Measurements from ENCODE around the gene SPSB3. TPM values are rescaled to one million over a fixed set of nuclear protein-coding genes. Genes with fewer than 3 reads are reported as not detected.
"Not testable (repeated sequence)": the region's sequence is repeated elsewhere in the genome, so short reads cannot be mapped to it uniquely, and the experiment has no call there.

SPSB3 gene
- polyA plus RNA-seq, 4 donors: 31.6 to 56.5 (median 48.5) TPM

GRCh38 chr16:1744338-1744840, 38.0 kb downstream of the SPSB3 start:
- no peak for DNase-seq (ENCODE audit: low read depth in 4 of 4, low spot score in 2 of 4)

DNA sequence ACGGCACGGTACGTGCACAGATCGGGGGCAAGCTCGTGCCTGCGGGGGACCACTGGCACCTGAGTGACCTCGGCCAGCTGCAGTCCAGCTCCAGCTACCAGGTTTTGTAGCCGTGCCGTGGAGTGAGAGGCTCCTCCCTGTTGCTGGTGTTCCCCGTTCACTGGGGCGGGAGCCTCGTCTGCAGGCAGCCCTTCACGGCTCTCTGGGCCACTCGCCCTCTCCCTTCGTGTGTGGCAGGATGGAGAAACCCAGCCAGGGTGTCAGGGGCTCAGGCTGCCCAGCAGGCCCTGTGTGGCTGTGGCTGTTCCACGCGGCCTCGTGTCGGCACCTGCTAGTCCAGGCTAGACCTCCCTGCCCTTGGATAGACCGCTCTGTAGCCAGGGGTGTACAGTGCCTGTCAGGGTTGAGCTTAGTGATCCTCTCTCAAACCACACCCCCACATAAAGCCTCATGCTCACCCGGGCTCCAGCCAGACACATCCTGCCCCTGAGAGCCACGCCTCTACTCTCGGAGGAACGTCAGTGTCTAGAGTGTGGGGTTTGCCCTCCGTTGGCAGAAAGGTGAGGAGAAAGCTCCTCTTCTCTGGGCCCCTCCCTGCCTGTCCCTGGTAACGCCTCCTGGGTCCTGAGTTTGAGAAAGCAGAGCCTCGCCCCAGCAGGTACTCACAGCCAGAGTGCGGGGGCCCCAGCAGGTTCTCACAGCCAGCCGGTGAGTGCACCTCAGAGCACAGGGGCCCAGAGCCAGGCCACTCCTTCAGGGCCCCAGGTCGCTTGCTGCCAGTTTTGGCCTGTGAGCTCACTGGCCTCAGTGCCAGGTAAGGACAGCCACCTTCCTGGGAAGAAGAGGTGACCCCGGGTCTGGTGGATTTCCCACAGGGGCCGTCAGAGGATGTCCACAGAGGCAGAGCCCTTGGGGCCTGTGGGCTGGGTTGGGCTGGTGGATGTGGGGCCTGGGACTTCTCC, 38.7 kb downstream of the SPSB3 start:
- no peak for DNase-seq (ENCODE audit: low read depth in 4 of 4, low spot score in 2 of 4)

DNA sequence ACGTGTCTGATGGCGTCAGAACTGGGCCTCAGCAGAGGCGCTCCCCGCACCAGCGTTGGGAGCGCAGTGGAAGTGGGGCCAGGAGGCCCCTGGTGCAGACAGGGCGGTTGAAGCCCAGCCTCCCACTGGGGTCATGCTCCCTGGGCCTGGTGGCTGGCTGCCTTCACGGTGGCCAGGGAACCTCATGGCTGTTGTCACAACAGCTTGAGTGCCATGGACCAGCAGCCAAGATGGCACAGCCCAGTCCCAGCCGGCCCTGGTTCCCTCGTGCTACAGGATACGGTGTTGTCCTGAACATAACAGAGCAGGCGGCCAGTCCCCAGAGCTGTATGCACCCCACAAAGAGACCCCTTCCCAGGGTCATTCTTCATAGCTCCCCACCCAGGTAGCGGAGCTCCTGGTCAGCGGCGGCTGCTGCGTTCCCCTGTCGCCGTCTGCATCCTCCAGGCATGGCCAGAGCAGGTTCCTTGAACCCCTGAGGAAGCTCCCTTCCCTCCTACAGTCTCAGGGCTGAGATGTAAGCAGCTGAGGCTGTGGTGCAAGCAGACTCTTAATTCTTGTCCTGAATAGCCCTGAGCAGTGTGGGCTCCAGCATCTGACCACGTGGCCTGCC, 40.7 kb downstream of the SPSB3 start:
- no peak for DNase-seq (ENCODE audit: low read depth in 4 of 4, low spot score in 2 of 4)

GRCh38 chr16:1740781-1741490, 41.4 kb downstream of the SPSB3 start:
- no peak for DNase-seq (ENCODE audit: low read depth in 4 of 4, low spot score in 2 of 4)

DNA sequence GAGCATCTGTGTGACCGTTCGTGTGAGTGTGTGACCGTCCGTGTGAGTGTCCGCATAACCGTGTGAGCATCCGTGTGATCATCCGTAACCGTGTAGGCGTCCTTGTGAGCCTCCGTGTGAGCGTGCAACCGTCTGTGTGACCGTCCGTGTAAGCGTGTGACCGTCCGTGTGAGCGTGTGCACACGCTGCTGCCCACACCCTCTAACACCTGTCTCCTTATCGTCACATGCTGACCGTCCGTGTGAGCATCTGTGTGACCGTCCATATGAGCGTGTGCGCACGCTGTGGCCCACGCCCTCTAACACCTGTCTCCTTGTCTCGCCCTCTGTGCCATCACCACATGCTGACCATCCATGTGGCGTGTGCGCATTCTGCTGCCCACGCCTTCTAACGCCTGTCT, 42.1 kb downstream of the SPSB3 start:
- DNase-seq (ENCODE audit: low read depth in 4 of 4, low spot score in 2 of 4): no peak

DNA sequence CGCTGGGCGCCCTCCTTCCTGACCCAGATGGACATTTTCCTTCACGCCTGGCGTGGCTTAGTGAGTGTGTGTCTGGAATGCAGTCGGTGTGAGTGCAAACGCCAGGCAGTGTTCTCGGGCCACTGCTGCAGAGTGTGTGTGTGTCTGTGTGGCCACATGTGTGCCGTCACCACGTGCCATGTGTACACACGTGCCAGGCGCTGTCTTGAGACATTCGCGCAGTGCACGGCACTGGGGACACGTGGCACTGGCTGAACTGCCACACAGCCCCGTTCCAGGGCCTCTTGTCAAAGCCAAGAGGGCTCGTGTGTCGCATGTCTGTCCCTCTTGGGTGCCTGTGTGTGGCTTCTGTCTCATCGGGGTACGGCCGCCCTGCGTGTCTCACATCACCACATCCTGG, 47.6 kb downstream of the SPSB3 start:
- no peak for DNase-seq (ENCODE audit: low read depth in 4 of 4, low spot score in 2 of 4)

DNA sequence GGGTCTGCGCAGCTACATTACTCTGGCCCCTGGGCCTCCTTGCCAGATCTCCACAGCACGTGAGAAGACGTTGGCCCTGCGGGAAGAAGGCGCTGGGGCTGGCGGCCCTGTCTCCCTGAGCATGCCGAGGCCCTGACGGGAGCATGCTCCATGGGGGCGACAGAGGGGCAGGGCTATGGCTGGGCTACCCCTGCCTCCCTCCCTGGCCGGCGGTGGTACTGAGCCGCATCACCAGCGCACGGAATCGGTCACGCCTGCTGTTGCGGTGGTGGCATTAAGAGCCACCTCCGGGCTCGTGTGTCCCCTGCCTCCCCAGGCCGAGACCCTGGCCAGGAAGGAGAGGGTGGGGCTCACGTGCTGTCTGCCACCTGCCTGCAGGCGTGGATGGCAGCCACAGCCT, 48.2 kb downstream of the SPSB3 start:
- no peak for DNase-seq (ENCODE audit: low read depth in 4 of 4, low spot score in 2 of 4)

DNA sequence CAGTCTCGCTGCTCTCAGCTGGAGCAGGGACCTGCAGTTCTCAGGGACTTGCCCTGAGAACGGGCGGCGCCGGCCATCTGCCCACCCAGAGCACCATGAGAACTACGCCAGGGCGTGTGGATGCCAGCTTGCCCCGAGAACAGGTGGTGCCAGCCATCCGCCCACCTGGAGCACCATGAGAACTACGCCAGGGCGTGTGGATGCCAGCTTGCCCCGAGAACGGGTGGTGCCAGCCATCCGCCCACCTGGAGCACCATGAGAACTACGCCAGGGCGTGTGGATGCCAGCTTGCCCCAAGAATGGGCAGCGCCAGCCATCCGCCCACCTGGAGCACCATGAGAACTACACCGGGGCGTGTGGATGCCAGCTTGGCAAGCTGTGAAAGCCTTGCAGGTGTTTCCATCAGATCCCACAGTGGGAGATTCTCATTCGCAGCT, 49.8 kb downstream of the SPSB3 start:
- not testable (repeated sequence) for DNase-seq (ENCODE audit: low read depth in 4 of 4, low spot score in 2 of 4)

- no peak for DNase-seq (ENCODE audit: low read depth in 4 of 4, low spot score in 2 of 4)
Measured at GRCh38 chr16:1732071-1732470, 50.3 kb downstream of the SPSB3 start.

DNA sequence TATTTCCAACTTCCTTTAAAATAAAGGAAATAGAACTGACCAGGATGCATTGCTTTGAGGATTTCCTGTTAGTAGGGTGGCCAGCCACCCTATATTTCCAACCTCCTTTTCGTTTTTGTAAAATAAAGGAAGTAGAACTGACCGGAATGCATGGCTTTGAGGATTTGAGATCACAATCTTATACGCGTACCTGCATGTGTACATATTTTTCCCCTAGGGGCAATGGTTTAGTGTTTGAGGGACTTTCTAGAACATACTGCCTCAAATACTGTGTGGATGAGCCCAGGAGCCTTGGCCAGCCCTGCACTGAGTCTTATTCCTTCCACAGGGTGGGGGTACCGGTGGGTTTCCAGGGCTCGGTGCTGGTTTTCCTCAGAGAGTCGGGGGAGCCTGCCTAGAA, 50.8 kb downstream of the SPSB3 start:
- DNase-seq (ENCODE audit: low read depth in 4 of 4, low spot score in 2 of 4): no peak

GRCh38 chr16:1731073-1731472, 51.3 kb downstream of the SPSB3 start:
- DNase-seq (ENCODE audit: low read depth in 4 of 4, low spot score in 2 of 4): no peak

DNA sequence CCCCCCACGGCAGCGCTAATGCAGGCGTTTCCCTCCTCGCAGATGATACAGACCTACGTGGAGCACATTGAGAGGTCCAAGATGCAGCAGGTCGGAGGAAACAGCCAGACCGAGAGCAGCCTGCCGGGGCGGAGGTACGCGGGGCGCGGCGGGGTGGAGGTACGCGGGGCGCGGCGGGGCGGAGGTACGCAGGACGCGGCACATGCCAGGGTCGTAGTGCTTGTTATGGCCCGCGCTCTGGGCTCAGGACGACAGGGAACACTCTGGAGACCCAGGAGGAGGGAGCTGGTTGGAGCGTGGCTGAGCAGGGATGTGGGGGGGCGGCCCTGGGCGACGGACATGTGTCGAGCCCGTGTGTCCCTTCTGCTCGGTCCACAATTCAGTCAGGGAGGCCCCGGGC, 52.9 kb downstream of the SPSB3 start:
- DNase-seq (ENCODE audit: low read depth in 4 of 4, low spot score in 2 of 4): no peak

DNA sequence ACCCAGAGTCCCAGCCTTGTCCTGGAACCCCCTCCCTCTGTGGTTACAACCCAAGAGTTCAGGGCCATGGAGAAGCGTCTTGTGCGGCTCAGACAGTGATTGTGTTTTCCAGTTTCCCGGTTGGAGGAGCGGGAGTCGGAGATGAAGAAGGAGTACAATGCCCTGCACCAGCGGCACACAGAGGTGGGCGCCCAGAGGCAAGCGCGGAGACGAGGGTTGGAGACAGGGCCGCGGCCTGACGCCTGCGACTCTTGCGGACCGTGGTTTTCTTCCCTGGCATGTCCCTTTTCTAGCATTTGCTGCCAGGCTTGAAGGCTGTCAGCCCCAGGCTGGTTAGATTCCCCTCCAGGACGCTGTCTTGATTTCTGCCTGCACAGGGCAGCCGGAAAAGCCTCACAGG, 53.3 kb downstream of the SPSB3 start:
- DNase-seq (ENCODE audit: low read depth in 4 of 4, low spot score in 2 of 4): no peak

GRCh38 chr16:1727651-1728624, 54.4 kb downstream of the SPSB3 start:
- DNase-seq (ENCODE audit: low read depth in 4 of 4, low spot score in 2 of 4): no peak

Other genes with a start within 250 kb of the SPSB3 start
- gene TMEM204, start 248.9 kb downstream of the SPSB3 start, polyA plus RNA-seq (ENCODE audit: insufficient read length in 4 of 4): 10 to 100 TPM; 19.2 to 34.6 (median 22.6) TPM
- gene IFT140, start 170.5 kb downstream of the SPSB3 start, polyA plus RNA-seq (ENCODE audit: insufficient read length in 4 of 4): 10 to 100 TPM; 34.6 to 54.9 (median 44.7) TPM
- 10 to 100 TPM; 15.6 to 31.4 (median 23.4) TPM for gene CRAMP1, start 170.2 kb downstream of the SPSB3 start, polyA plus RNA-seq (ENCODE audit: insufficient read length in 4 of 4)
- 10 to 100 TPM; 71.5 to 80.9 (median 78.5) TPM for gene JPT2, start 104.3 kb downstream of the SPSB3 start, polyA plus RNA-seq (ENCODE audit: insufficient read length in 4 of 4)
- gene MAPK8IP3, start 76.4 kb downstream of the SPSB3 start, polyA plus RNA-seq (ENCODE audit: insufficient read length in 4 of 4): 10 to 100 TPM; 33.4 to 90.6 (median 58.4) TPM
- gene NME3, start 11.0 kb downstream of the SPSB3 start, polyA plus RNA-seq (ENCODE audit: insufficient read length in 4 of 4): 10 to 100 TPM; 23.1 to 46.8 (median 37.7) TPM
- 10 to 100 TPM in 2 of 4 donors, 1 to 10 TPM in 2; 5.4 to 16.4 (median 10.5) TPM for gene EME2, start 9.8 kb downstream of the SPSB3 start, polyA plus RNA-seq (ENCODE audit: insufficient read length in 4 of 4)
- gene MRPS34, start 9.4 kb downstream of the SPSB3 start, polyA plus RNA-seq (ENCODE audit: insufficient read length in 4 of 4): 100 to 1,000 TPM in 1 of 4 donors, 10 to 100 TPM in 3; 60.4 to 103 (median 78.1) TPM
- gene NUBP2, start 389 bp upstream of the SPSB3 start, polyA plus RNA-seq (ENCODE audit: insufficient read length in 4 of 4): 10 to 100 TPM; 35.4 to 69.3 (median 56.4) TPM
- 1 to 10 TPM; 2.4 to 4.3 (median 3.4) TPM for gene IGFALS, start 11.1 kb upstream of the SPSB3 start, polyA plus RNA-seq (ENCODE audit: insufficient read length in 4 of 4)
- gene HAGH, start 44.3 kb upstream of the SPSB3 start, polyA plus RNA-seq (ENCODE audit: insufficient read length in 4 of 4): 10 to 100 TPM; 38.0 to 56.2 (median 49.5) TPM
- gene FAHD1, start 44.6 kb upstream of the SPSB3 start, polyA plus RNA-seq (ENCODE audit: insufficient read length in 4 of 4): 10 to 100 TPM; 39.8 to 49.5 (median 44.9) TPM
- 1 to 10 TPM in 2 of 4 donors, under 1 TPM in 2; 0.47 to 2.7 (median 1.0) TPM for gene MEIOB, start 89.6 kb upstream of the SPSB3 start, polyA plus RNA-seq (ENCODE audit: insufficient read length in 4 of 4)
- gene HS3ST6, start 135.8 kb upstream of the SPSB3 start, polyA plus RNA-seq (ENCODE audit: insufficient read length in 4 of 4): under 1 TPM; 0.21 to 0.55 (median 0.35) TPM
- gene MSRB1, start 160.6 kb upstream of the SPSB3 start, polyA plus RNA-seq (ENCODE audit: insufficient read length in 4 of 4): 10 to 100 TPM; 63.9 to 79.8 (median 72.1) TPM
- gene RPL3L, start 172.1 kb upstream of the SPSB3 start, polyA plus RNA-seq (ENCODE audit: insufficient read length in 4 of 4): under 1 TPM; 0.11 to 0.28 (median 0.15) TPM
- gene NDUFB10, start 177.0 kb upstream of the SPSB3 start, polyA plus RNA-seq (ENCODE audit: insufficient read length in 4 of 4): 100 to 1,000 TPM; 129 to 144 (median 136) TPM
- gene RPS2, start 182.3 kb upstream of the SPSB3 start, polyA plus RNA-seq (ENCODE audit: insufficient read length in 4 of 4): 1,000 to 10,000 TPM; 1,679 to 2,513 (median 2,183) TPM
- gene RNF151, start 184.3 kb upstream of the SPSB3 start, polyA plus RNA-seq (ENCODE audit: insufficient read length in 4 of 4): not detected
- 10 to 100 TPM; 27.8 to 49.6 (median 41.1) TPM for gene TBL3, start 189.5 kb upstream of the SPSB3 start, polyA plus RNA-seq (ENCODE audit: insufficient read length in 4 of 4)
- gene NOXO1, start 198.9 kb upstream of the SPSB3 start, polyA plus RNA-seq (ENCODE audit: insufficient read length in 4 of 4): 1 to 10 TPM in 2 of 4 donors, under 1 TPM in 2; 0.40 to 2.0 (median 1.1) TPM
- gene GFER, start 201.6 kb upstream of the SPSB3 start, polyA plus RNA-seq (ENCODE audit: insufficient read length in 4 of 4): 10 to 100 TPM; 20.1 to 31.6 (median 28.5) TPM
- 1 to 10 TPM; 1.8 to 2.4 (median 1.9) TPM for gene SYNGR3, start 207.4 kb upstream of the SPSB3 start, polyA plus RNA-seq (ENCODE audit: insufficient read length in 4 of 4)
- 10 to 100 TPM; 13.8 to 30.8 (median 26.6) TPM for gene ZNF598, start 227.2 kb upstream of the SPSB3 start, polyA plus RNA-seq (ENCODE audit: insufficient read length in 4 of 4)
- gene NPW, start 237.2 kb upstream of the SPSB3 start, polyA plus RNA-seq (ENCODE audit: insufficient read length in 4 of 4): 10 to 100 TPM in 2 of 4 donors, 1 to 10 TPM in 2; 3.0 to 16.3 (median 9.7) TPM
- 100 to 1,000 TPM; 103 to 184 (median 146) TPM for gene NHERF2, start 244.3 kb upstream of the SPSB3 start, polyA plus RNA-seq (ENCODE audit: insufficient read length in 4 of 4)